Measurements from ENCODE around the gene PPP1R3F. TPM values are rescaled to one million over a fixed set of nuclear protein-coding genes. Genes with fewer than 3 reads are reported as not detected.
A peak's percentile ranks its signal among the peaks of the same experiment; 100 is the strongest.

Gene PPP1R3F
- total and polyA plus RNA-seq, 4 donors = 0.78 to 1.7 (median 1.4) TPM

DNA sequence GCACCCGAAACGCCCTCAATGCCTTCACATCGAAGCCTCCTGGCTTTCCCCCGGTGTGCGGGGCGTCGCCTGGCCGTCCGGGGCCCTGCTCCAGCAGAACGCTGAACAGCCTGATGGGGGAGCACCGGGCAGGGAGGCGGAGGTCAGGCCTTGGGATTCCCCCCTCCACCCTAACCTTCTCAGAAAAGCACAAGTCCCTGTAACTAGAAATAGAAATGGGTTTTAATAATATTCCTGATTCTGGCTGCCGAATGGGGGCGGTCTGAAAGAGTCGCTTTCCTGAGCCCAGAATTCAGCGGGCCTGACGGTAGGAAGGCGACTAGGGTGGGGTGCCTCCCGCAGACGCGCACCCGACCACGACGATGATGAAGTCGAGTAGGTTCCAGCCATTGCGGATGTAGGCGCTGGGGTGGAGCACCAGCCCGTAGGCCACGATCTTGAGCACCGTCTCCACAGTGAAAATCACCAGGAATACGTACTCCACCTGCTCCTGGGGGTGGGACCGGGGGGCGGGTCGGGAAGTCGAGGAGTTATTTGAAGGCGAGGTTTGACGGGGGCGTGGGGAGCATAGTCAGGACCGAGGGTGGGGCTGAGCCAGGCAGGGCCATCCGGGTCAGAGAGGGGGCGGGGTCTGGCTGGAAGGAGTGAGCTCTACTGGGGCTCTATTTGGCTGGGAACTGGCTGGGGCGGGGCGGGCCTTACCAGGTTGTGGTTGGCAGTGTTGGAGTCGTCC is 38.9 kb upstream of the PPP1R3F start:
- H3K4me1 ChIP-seq (ENCODE audit: control insufficient read depth in 4 of 4, insufficient read depth in 4 of 4, low read length in 3 of 4) = no peaks in the 10 kb centered on the region
- 8% methylated on average over 44 of the region's 44 CpGs for WGBS
- H3K9me3 ChIP-seq (ENCODE audit: control insufficient read depth in 4 of 4, low read length in 3 of 4) = no peaks in the 10 kb centered on the region
- TF ChIP-seq, protein P1, sequence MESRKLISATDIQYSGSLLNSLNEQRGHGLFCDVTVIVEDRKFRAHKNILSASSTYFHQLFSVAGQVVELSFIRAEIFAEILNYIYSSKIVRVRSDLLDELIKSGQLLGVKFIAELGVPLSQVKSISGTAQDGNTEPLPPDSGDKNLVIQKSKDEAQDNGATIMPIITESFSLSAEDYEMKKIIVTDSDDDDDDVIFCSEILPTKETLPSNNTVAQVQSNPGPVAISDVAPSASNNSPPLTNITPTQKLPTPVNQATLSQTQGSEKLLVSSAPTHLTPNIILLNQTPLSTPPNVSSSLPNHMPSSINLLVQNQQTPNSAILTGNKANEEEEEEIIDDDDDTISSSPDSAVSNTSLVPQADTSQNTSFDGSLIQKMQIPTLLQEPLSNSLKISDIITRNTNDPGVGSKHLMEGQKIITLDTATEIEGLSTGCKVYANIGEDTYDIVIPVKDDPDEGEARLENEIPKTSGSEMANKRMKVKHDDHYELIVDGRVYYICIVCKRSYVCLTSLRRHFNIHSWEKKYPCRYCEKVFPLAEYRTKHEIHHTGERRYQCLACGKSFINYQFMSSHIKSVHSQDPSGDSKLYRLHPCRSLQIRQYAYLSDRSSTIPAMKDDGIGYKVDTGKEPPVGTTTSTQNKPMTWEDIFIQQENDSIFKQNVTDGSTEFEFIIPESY (IDR thresholded peaks at IDR 0.05) = no peak
- TF ChIP-seq FOXA1 (IDR thresholded peaks at IDR 0.05) = no peak
- no peak for TF ChIP-seq YY1 (IDR thresholded peaks at IDR 0.05)
- no peak for TF ChIP-seq HNF4A (conservative IDR thresholded peaks at IDR 0.05)
- TF ChIP-seq GABPA (IDR thresholded peaks at IDR 0.05 in 1 of 2, conservative IDR thresholded peaks at IDR 0.05 in 1 of 2) = no peak
- peak; percentile 41 for DNase-seq (ENCODE audit: low spot score)
- peak overlapping the region in 1 of 3 donors; percentile 24 for H3K4me3 ChIP-seq (ENCODE audit: low read depth in 1 of 3, low read length in 3 of 3)
- H3K27ac ChIP-seq (ENCODE audit: low read depth in 1 of 2, low read length in 2 of 2) = no peak overlapping the region
- no peaks in the 10 kb centered on the region for H3K27me3 ChIP-seq (ENCODE audit: control insufficient read depth in 4 of 4, insufficient read depth in 4 of 4, low read length in 3 of 4)
- no peaks in the 10 kb centered on the region for H3K36me3 ChIP-seq (ENCODE audit: control insufficient read depth in 4 of 4, insufficient read depth in 3 of 4, low read depth in 1 of 4, low read length in 3 of 4)
- no peak overlapping the region for H3K9ac ChIP-seq (ENCODE audit: low read depth in 1 of 2, low read length in 2 of 2)

DNA sequence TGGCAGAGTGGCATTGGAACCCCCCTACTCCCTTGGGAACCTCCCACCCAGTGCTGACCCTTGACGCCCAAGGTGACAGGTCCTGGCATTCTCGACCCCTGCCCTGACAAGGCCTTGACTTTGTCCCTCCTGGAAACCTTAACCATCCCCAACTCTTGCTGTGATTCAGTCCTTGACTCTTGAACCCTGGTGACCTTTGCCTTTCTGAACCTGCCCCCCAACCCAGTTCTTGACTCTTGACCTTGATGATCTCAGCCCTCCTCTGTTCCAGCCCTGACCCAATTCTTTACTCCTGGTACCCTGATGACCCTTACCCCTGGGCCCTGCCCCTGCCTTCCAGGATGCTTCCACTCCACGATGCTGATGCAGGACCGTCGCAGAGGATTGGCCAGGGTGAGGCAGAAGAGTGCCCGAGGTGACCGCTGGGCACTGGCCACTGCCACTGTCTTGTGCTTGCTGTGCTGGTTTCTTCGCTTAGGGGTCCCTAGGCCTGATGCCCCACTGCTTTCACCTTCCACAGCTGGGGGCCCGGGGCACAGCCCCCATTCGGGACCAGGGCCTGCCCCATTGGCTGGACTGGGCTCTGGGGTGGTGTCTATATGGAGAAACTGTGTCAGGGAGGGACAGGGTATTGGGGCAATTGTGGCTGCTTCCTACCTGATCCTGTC is 38.1 kb upstream of the PPP1R3F start:
- Histone ChIP-seq H3K4me3 (ENCODE audit: low read depth in 1 of 3, low read length in 3 of 3) (no peak overlapping the region), H3K4me1 (ENCODE audit: control insufficient read depth in 4 of 4, insufficient read depth in 4 of 4, low read length in 3 of 4) (no peaks in the 10 kb centered on the region), H3K36me3 (ENCODE audit: control insufficient read depth in 4 of 4, insufficient read depth in 3 of 4, low read depth in 1 of 4, low read length in 3 of 4) (no peaks in the 10 kb centered on the region), H3K9me3 (ENCODE audit: control insufficient read depth in 4 of 4, low read length in 3 of 4) (no peaks in the 10 kb centered on the region), H3K27ac (ENCODE audit: low read depth in 1 of 2, low read length in 2 of 2) (no peak overlapping the region), H3K27me3 (ENCODE audit: control insufficient read depth in 4 of 4, insufficient read depth in 4 of 4, low read length in 3 of 4) (no peaks in the 10 kb centered on the region), H3K9ac (ENCODE audit: low read depth in 1 of 2, low read length in 2 of 2) (no peak overlapping the region)
- WGBS = 93% methylated on average over 10 of the region's 10 CpGs
- TF ChIP-seq HNF4A (conservative IDR thresholded peaks at IDR 0.05) = no peak
- DNase-seq (ENCODE audit: low spot score) = no peak

DNA sequence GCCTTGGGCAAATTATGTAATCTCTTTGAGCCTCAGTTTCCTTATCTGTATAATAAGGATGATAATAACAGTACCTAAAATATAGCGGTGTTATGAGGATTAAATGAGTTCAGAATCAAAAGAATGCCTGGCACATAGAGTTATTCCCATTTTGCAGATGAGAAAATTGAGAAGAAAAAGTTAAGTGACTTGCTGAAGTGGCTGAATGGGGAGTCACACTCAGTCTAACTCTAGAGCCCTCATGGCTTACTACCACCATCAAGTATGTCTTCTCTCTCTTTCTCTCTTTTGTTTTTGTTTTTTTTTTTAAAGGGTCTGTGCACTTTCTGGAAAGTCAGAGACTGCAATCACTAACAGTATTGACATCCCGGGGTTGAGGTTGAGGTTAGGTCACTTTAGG is 37.1 kb upstream of the PPP1R3F start:
- 76% methylated on average over 2 of the region's 2 CpGs for WGBS
- no peaks in the 10 kb centered on the region for H3K27me3 ChIP-seq (ENCODE audit: control insufficient read depth in 4 of 4, insufficient read depth in 4 of 4, low read length in 3 of 4)
- TF ChIP-seq RXRA (IDR thresholded peaks at IDR 0.05) (no peak), RAD21 (IDR thresholded peaks at IDR 0.05) (no peak), SP1 (IDR thresholded peaks at IDR 0.05) (no peak), FOXA2 (IDR thresholded peaks at IDR 0.05) (no peak)
- no peak overlapping the region for H3K27ac ChIP-seq (ENCODE audit: low read depth in 1 of 2, low read length in 2 of 2)
- H3K4me1 ChIP-seq (ENCODE audit: control insufficient read depth in 4 of 4, insufficient read depth in 4 of 4, low read length in 3 of 4) = no peaks in the 10 kb centered on the region
- H3K9ac ChIP-seq (ENCODE audit: low read depth in 1 of 2, low read length in 2 of 2) = no peak overlapping the region
- H3K4me3 ChIP-seq (ENCODE audit: low read depth in 1 of 3, low read length in 3 of 3) = no peak overlapping the region
- H3K36me3 ChIP-seq (ENCODE audit: control insufficient read depth in 4 of 4, insufficient read depth in 3 of 4, low read depth in 1 of 4, low read length in 3 of 4) = no peaks in the 10 kb centered on the region
- no peak for DNase-seq (ENCODE audit: low spot score)
- no peaks in the 10 kb centered on the region for H3K9me3 ChIP-seq (ENCODE audit: control insufficient read depth in 4 of 4, low read length in 3 of 4)

GRCh38 chrX:49233176-49233575 is 36.4 kb upstream of the PPP1R3F start, which contains the start of gene CACNA1F:
Gene CACNA1F, minus strand, starts transcription at chrX:49233340. Its CDS starts 31 bp downstream, at chrX:49233309.
- H3K4me1 ChIP-seq (ENCODE audit: control insufficient read depth in 4 of 4, insufficient read depth in 4 of 4, low read length in 3 of 4) = no peaks in the 10 kb centered on the region
- TF ChIP-seq, protein P2, sequence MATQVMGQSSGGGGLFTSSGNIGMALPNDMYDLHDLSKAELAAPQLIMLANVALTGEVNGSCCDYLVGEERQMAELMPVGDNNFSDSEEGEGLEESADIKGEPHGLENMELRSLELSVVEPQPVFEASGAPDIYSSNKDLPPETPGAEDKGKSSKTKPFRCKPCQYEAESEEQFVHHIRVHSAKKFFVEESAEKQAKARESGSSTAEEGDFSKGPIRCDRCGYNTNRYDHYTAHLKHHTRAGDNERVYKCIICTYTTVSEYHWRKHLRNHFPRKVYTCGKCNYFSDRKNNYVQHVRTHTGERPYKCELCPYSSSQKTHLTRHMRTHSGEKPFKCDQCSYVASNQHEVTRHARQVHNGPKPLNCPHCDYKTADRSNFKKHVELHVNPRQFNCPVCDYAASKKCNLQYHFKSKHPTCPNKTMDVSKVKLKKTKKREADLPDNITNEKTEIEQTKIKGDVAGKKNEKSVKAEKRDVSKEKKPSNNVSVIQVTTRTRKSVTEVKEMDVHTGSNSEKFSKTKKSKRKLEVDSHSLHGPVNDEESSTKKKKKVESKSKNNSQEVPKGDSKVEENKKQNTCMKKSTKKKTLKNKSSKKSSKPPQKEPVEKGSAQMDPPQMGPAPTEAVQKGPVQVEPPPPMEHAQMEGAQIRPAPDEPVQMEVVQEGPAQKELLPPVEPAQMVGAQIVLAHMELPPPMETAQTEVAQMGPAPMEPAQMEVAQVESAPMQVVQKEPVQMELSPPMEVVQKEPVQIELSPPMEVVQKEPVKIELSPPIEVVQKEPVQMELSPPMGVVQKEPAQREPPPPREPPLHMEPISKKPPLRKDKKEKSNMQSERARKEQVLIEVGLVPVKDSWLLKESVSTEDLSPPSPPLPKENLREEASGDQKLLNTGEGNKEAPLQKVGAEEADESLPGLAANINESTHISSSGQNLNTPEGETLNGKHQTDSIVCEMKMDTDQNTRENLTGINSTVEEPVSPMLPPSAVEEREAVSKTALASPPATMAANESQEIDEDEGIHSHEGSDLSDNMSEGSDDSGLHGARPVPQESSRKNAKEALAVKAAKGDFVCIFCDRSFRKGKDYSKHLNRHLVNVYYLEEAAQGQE (IDR thresholded peaks at IDR 0.05) = no peak
- no peak for TF ChIP-seq HNF4G (IDR thresholded peaks at IDR 0.05)
- no peak for TF ChIP-seq GABPA (IDR thresholded peaks at IDR 0.05 in 1 of 2, conservative IDR thresholded peaks at IDR 0.05 in 1 of 2)
- no peak for TF ChIP-seq EGR1 (IDR thresholded peaks at IDR 0.05; ENCODE audit: low read depth in 2 of 2)
- no peak for TF ChIP-seq HNF4A (conservative IDR thresholded peaks at IDR 0.05)
- no peak for TF ChIP-seq RAD21 (IDR thresholded peaks at IDR 0.05)
- TF ChIP-seq CTCF (IDR thresholded peaks at IDR 0.05; ENCODE audit: low read depth, low read length, missing input control) = no peak
- TF ChIP-seq FOXA1 (IDR thresholded peaks at IDR 0.05) = no peak
- no peak for TF ChIP-seq RXRA (IDR thresholded peaks at IDR 0.05)
- TF ChIP-seq NR2F2 (IDR thresholded peaks at IDR 0.05) = no peak
- no peak for TF ChIP-seq FOXA2 (IDR thresholded peaks at IDR 0.05)
- TF ChIP-seq JUND (IDR thresholded peaks at IDR 0.05) = no peak
- H3K9ac ChIP-seq (ENCODE audit: low read depth in 1 of 2, low read length in 2 of 2) = no peak within 1 kb of the TSS
- H3K9me3 ChIP-seq (ENCODE audit: control insufficient read depth in 4 of 4, low read length in 3 of 4) = no peaks in the 10 kb centered on the region
- no peaks in the 10 kb centered on the region for H3K36me3 ChIP-seq (ENCODE audit: control insufficient read depth in 4 of 4, insufficient read depth in 3 of 4, low read depth in 1 of 4, low read length in 3 of 4)
- H3K27ac ChIP-seq (ENCODE audit: low read depth in 1 of 2, low read length in 2 of 2) = no peak within 1 kb of the TSS
- 85% methylated on average over 9 of the region's 9 CpGs for WGBS
- H3K27me3 ChIP-seq (ENCODE audit: control insufficient read depth in 4 of 4, insufficient read depth in 4 of 4, low read length in 3 of 4) = no peaks in the 10 kb centered on the region
- DNase-seq (ENCODE audit: low spot score) = no peak
- H3K4me3 ChIP-seq (ENCODE audit: low read depth in 1 of 3, low read length in 3 of 3) = no peak within 1 kb of the TSS

Data from liver (tissue), 9 donors.